Hippocampal formation (tissue), 2 donors: ENCODE measurements around the gene SPTSSB.

Experiments
- DNase-seq, 2 donors: peaks; one replicate each; lab custom pipeline; 2025; lab: John Stamatoyannopoulos, UW

The SPTSSB gene

GRCh38 chr3:161339517-161340500 lies 31.5 kb downstream of the SPTSSB start:
- DNase-seq = no peak

GRCh38 chr3:161337311-161337710 lies 34.0 kb downstream of the SPTSSB start:
- DNase-seq = no peak

GRCh38 chr3:161336661-161337060 lies 34.7 kb downstream of the SPTSSB start:
- no peak for DNase-seq

- no peak for DNase-seq
Observed at GRCh38 chr3:161333696-161334095, 37.6 kb downstream of the SPTSSB start.

- DNase-seq = no peak
Observed at GRCh38 chr3:161332792-161333191, 38.5 kb downstream of the SPTSSB start.

GRCh38 chr3:161325059-161325458 lies 46.3 kb downstream of the SPTSSB start:
- DNase-seq = no peak

GRCh38 chr3:161323926-161324621 lies 47.2 kb downstream of the SPTSSB start:
- DNase-seq = no peak

GRCh38 chr3:161322781-161323568 lies 48.3 kb downstream of the SPTSSB start:
- DNase-seq = no peak

GRCh38 chr3:161320837-161321236 lies 50.5 kb downstream of the SPTSSB start:
- no peak for DNase-seq

GRCh38 chr3:161319867-161320266 lies 51.5 kb downstream of the SPTSSB start:
- DNase-seq = no peak

- no peak for DNase-seq
Observed at GRCh38 chr3:161317077-161317476, 54.2 kb downstream of the SPTSSB start.

- no peak for DNase-seq
Observed at GRCh38 chr3:161316006-161316689, 55.2 kb downstream of the SPTSSB start.

GRCh38 chr3:161314836-161315395 lies 56.4 kb downstream of the SPTSSB start:
- DNase-seq = no peak

GRCh38 chr3:161310649-161311423 lies 60.5 kb downstream of the SPTSSB start:
- no peak for DNase-seq

- DNase-seq = no peak
Observed at GRCh38 chr3:161305095-161305991, 66.0 kb downstream of the SPTSSB start.

- no peak for DNase-seq
Observed at GRCh38 chr3:161296814-161297213, 74.5 kb downstream of the SPTSSB start.

GRCh38 chr3:161295325-161295724 lies 76.0 kb downstream of the SPTSSB start:
- no peak for DNase-seq
